Right renal pelvis (tissue), 4 donors: ENCODE results near the gene BTLA. TPM values are rescaled to one million over a fixed set of nuclear protein-coding genes. Genes with fewer than 3 reads are reported as not detected.
"Not testable (repeated sequence)": the region's sequence is repeated elsewhere in the genome, so short reads cannot be mapped to it uniquely, and the experiment has no call there.

Experiments
- DNase-seq, 4 donors: peaks; one replicate each; pipeline ENCODE4 v3.0.0-alpha.2; 2013; ENCODE audit warnings: low read depth in 4 of 4, low spot score in 3 of 4, missing footprints in 1 of 4
- polyA plus RNA-seq, 4 donors: library from polyadenylated mRNA; unstranded; fragments of 120-200 nt; gene quantifications; one replicate each; pipeline ENCODE4 v1.2.1, GENCODE V29; 2013; ENCODE audit not compliant: insufficient read length in 4 of 4

Gene BTLA, protein sequence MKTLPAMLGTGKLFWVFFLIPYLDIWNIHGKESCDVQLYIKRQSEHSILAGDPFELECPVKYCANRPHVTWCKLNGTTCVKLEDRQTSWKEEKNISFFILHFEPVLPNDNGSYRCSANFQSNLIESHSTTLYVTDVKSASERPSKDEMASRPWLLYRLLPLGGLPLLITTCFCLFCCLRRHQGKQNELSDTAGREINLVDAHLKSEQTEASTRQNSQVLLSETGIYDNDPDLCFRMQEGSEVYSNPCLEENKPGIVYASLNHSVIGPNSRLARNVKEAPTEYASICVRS
- under 1 TPM; 0.25 to 0.73 (median 0.37) TPM for polyA plus RNA-seq

DNA sequence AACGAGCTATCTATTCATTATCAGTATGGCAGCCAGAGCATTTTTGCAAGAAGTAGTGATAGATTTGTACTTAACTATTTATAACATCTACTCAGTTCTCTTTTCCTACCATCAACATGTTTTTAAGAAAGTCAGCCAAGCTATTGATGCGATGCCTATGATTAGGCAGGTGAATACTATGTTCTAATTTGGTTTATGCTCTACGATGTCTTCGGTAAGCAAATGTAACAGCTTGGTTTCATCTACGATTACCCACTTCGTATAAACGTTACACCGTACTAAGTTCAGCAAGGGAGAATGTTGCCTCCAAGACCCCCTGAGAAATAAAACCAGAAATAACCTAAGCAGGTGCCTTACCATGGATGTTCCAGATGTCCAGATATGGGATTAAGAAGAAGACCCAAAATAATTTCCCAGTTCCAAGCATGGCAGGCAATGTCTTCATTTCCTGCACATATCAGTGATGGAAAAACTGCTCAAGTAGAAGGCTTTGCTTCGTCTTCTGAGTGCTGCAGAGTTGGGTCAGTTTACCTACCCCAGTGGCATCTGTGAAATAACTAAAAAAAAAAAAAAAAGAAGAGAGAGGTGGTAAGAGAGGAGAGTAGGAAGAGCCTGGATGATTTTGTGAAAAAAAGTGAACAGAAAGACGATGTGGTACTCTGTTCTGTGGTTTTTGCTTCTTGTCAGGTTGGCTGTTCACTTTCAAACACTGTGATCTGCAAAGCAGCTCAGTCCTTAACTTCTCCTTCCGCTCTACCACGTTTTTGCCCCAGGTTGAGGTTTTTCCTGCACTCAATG, at the start of gene BTLA:
TSS of gene BTLA (minus strand) at position 559 of the 798 bp plus-strand sequence. CDS start at position 445, 114 bp downstream.
- no peak for DNase-seq

DNA sequence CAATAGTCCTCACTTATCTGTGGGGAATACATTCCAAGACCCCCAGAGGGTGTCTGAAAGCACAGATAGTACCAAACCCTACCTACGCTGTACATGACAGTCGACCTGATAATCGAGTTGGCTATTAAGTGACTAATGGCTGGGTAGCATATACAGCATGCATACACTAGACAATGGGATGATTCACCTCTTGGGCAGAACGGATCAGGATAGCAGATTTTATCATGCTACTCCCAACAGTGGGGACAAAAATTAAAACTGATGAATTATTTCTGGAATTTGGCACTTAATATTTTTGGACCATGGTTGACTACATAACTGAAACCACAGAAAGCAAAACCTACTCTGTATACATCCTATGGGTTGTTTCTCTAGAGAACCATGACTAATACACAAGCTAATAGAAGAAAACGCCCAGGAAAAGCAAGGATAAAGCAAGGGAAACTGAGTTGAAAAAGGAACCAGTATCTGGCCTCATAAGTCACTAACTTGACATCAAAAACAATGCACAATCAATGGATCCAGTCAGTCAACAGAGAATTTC, 47.0 kb upstream of the BTLA start:
- DNase-seq, result no peak

DNA sequence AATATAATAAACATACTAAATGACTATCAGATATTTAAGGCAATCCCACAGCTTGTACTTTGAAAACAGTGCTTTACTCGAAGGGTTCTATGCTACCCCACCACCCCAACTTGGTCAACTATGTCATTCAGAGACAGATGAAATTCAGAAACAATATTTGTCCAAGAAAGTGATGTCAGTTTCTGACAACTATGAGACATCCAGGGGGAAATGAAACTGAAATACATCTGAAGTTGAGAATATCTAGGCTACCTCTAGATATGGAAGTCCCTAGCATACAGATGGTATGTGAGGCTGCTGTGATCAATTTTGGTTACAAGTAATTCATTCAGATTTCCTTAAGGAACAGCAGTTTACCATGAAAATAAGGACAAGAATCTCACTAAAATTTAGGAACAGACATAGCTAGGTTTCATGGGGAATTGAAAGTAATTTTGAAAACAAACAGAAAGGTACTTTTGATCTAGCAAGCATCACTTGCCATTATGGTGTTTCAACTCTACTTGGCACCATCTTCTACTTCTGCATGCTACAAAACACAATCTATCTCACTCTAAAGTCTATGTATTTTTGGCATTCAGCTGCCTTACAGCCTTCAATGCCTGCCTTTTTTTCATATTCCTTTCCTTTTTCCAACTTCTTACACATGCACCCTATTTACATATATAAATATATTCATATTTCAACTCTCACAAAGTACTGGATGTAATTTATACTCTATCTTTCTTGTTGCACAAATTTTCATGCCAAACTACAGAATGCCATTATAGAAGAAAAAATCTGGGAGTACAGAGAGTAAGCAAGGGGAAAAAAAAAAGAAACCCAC, 40.8 kb upstream of the BTLA start:
- DNase-seq, result no peak

DNA sequence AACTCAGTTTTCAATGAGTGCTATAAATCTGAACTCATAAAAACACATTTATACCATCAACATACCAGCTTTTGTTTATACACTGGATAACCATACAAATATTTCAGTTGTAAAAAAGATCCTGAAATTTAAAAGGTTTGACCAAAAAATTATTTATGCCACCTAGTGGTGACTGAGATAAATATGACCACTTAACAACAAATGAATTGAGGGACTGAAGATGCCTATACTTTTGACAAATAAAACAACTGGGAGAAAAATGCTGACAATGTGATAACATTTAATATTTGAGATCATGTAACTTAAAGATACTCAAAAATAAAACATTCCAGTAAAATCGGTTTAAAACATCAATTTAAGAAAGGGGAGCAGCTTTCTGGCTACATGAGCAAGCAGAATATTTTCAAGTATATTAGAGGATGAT, 32.1 kb upstream of the BTLA start:
- DNase-seq, result no peak

DNA sequence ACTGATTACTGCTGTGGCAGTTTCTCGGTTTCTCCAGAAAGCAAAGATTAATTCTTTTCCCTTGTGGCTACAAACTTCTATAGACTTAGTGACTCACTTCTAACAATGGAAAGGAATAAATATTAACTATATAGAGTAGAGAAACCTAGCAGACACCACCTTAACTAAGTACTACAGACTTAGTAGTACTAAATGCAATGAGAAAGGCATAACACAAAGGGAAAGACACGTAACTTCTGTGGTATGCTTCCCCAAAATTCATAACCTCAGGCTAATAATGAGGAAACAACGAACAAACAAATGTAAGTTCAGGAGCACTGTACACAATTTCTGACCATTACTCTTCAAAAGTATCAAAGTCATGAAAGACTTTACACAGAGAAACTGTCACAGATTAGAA, 31.3 kb upstream of the BTLA start:
- no peak for DNase-seq

DNA sequence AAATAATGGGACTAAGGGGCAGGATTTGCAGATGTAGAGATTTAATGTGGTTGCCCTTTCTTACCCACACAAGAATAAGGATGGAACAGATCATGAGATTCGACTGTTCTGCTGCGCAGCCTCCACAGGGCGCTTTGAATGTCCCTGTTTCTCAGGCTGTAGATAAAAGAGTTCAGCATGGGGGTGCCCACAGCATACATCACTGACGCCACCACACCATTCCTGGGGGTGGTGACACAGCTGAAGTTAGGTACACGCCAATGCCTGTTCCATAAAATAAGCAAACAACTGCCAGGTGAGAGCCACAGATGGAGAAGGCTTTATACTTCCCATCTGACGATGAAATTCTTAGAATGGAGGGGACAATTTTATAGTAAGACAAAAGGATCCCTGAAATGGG, 24.9 kb upstream of the BTLA start:
- DNase-seq, result not testable (repeated sequence)

DNA sequence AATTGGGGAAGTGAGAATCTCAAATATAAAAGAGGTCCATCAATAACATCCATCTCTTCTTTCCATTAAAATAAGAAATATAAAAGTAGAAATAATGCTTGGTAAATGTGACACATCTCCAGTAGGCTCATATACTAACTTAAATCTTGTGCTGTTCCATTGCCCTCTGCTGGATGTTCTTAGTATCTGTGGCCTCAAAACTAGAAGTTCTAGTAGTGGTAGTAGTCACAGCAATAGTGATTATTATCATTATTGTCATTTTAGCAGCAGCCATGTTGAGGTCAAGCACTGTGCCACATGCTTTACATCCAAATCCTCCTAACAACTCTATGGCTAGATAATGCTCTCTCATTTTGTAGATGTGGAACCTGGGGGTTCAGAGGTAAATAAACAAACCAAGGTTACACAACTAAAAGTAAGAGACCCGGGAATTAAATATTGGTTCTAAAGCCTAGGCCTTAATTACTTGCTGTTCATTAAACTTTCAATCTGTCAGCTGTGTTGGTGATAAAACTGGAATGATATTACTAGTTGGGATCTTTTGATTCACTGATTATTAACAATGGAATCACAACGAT, 20.2 kb upstream of the BTLA start:
- peak; percentile 15 to 45 (median 36) for DNase-seq

DNA sequence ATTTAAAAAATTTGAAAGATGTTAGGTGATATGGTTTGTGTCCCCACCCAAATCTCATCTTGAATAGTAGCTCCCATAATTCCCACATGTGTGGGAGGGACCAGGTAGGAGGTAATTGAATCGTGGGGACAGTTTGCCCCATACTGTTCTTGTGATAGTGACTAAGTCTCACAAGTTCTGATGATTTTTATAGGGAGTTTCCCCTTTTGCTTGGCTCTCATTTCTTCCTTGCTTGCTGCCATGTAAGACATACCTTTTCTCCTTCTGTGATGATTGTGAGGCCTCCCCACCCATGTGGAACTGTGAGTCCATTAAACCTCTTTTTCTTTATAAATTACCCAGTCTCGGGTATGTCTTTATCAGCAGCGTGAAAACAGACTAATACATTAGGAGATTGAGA, 19.7 kb upstream of the BTLA start:
- DNase-seq, result not testable (repeated sequence)

DNA sequence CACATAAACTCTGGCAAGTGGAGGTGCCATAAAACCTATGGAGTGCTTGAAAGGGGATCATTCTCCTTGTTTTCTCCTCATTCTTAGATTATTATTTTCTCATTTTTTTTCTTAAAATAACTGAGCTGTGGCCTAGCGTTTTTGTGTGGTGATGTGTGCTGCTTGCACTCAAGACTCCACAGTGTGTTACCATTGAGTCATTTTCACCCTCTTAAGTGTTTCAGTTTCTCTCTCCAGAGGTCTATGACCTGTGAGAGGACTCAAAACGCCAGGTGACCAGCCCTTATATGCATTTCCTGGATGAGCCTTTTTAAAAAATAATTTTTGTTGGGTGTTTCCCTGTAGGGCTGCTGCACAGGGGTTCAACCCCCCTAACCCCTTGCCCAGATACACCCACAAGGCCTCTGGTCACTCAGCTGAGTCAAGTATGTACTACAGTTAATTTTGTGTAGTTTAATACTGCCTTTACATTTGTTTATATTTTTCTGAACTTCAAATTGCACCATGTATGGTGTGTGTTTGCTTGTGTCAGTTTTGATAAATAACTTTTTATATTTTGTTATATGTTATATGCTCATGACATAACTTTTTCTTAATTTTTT, 15.4 kb upstream of the BTLA start:
- no peak for DNase-seq

DNA sequence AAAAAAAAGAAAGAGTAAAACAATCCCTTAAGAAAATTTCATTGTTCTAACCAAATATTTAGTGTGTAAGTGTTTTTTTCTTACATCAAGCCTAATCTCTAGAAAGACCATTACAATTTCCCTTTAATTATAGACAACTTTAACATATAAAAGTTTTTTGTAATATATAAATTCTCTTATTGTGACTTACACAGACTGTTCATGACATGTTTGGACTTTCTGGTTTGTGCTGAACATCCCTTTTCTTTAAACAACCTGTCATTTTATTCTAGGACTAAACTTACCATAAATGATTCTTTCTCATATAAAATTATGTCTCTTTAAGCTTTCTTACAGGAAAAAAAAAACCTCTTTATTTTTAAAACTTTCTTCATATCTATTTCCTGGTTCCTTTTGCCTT, 13.0 kb upstream of the BTLA start:
- DNase-seq, result no peak

DNA sequence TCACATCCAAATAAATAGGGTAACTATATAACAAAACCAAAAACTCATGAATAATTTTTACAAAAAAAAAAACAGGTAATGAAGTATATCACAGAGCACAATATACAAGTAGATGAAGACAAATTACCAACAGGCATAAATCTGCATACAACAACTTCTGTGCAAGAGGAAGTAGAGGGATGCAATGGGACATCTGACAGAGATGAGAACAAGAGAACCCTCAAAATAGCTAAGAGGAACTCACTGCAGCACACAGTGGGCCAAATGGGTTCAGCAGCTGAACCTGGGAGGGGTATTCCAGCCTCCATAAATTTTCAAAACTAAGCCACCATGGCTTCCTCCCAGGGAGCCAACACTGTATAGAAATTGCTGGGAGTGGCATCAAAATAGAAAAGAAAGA, 9.6 kb upstream of the BTLA start:
- no peak for DNase-seq

DNA sequence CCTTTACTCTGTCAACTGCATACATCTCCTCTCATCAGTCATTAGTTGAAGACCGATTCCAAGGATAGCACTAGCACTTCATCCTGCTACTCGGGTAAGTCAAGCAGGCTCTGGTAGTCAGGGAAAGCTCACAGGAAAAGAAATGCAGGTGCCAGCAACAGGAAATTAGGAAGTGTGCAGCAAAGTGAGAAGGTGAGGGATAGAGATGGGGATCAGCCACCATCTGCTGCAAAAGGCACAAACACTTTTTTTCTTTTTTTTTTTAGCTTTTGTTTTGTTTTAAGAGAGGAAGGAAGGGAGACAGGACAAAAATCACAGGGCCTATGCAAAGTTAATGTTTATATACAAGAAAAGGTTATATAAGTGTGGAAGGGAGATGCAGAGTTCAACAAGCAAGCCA, 9.0 kb upstream of the BTLA start:
- DNase-seq, result no peak

DNA sequence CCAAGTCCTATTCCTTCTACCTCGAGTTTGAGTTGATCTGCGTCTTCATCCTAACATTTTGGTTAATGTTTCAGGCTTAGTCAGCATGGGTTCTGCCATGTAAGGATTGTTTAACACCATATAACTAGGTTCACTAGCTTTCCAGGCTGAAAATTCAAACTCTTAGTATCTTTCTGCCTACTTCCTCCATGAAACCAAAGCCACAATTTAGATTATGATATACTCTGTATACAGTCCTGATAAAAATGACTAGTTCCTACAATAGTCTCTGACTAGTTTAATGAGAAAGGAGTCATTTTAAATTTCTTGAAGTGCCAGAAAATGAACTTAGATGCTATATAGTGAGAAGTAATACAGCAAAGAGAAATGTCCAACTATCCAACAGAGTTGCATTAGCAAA, 6.6 kb upstream of the BTLA start:
- DNase-seq, result no peak

DNA sequence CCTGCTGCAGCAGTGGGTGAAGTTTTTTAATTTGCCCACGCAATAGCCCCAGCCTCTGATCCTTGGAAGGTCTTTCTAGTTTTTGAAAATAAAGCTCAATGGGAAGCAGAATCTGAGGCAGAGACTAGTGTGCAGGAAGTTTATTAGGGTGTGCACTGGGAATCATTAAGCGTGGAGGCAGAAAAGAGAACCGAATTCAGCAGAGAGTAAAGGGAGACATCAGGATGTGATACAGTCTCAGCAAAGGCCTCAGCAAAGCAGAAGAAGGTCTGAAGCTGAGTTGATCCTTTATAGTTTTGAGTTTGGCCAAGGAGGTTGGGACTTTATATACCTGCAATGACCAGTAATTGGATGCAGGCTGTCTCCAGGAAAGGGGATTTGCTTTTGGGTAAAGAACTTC, 4.9 kb upstream of the BTLA start:
- no peak for DNase-seq

DNA sequence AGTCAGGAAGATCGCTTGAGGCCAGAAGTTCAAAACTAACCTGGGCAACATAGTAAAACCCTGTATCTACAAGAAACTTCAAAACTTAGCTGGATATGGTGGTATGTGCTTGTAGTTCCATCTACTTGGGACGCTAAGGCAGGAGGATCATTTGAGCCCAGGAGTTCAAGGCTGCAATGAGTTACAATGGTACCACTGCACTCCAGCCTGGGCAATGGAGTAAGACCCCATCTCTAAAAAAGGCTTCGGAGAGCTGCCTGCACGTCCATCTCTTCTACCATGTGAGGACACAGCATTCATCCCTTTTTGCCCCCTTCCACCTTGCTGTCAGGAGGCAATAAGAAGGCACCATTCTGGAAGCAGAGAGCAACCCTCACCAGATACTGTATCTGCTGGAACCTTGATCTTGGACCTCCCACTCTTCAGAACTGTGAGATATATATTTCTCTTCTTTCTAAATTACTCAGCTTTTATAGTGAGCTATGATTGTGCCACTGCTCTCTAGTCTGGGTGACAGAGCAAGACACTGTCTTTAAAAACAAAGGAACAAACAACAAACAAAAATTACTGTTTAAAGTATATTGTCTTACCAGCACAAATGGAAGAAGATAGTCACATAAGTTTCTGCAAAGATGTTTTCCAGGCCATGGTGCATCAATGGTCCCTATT, 4.2 kb upstream of the BTLA start:
- DNase-seq, result no peak

DNA sequence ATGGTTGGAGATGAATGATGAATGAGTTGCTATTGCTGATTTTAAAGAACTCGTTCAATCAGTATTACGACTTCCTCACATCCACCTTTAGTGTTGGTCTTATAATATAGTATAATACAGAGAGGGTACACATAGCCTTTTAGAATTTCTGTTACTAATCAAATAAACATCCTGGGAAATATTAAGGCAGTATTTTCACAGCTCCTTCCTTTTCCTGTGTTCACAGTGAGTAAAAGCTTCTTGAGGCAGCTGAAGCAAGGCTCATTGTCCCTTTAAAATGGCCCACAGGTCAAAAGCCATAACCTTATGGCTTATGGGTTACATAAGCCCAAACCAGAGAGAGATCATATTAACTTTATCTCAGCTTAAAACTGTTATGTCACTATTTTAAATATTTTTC, 1.3 kb upstream of the BTLA start:
- DNase-seq, result no peak

DNA sequence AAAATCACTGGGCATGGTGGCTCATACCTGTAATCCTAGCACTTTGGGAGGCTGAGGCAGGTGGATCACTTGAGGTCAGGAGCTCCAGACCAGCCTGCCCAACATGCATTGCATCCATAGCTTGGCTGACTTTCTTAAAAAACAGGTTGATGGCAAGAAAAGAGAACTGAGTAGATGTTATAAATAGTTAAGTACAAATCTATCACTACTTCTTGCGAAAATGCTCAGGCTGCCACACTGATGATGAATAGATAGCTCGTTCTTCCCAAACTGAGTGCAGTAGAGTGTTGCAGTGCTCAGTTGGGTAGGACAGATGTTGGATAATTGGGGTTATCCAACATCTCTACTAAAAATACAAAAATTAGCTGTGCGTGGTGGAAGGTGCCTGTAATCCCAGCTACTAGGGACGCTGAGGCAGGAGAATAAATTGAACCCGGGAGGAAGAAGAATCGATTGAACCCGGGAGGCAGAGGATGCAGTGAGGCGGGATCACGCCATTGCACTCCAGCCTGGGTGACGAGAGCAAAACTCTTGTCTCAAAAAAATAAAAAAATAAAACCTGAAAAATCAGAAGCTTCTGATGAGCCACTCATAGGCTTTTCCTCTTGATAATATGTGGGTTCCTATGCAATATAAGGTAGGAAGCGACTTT, 1.2 kb downstream of the BTLA start:
- no peak for DNase-seq

DNA sequence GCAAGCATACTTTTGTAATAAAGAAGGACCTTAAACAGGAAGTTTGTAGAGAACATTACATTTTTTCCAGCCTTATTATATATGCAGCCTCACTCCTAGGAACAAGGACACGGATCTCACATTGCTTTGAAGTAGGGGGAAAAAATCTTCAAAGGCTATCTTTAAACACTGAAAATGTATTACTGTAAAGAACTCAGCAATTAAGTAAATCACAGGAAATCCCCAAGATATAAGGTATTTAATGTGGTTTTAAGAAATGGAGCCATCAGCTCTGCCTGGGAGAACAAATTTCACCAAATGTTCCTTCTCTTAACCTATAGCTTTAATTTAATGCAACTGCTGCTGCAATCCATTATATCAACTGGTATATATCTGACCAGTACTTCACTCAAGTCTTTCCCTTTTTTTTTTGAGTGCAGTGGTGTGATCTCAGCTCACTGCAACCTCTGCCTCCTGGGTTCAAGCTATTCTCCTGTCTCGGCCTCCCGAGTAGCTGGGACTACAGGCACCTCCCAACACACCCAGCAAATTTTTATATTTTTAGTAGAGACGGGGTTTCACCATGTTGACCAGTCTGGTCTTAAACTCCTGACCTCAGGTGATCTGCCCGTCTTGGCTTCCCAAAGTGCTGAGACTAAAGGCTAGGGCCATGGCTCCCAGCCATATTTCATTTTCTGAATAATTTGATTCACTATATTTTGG, 2.8 kb downstream of the BTLA start:
- DNase-seq, result no peak

DNA sequence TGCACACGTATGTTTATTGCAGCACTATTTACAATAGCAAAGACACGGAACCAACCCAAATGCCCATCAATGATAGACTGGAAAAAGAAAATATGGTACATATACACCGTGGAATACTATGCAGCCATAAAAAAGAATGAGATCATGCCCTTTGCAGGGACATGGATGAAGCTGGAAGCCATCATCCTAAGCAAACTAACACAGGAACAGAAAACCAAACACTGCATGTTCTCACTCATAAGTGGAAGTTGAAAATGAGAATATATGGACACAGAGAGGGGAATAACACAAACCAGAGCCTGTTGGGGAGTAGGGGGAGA, 4.9 kb downstream of the BTLA start:
- DNase-seq, result not testable (repeated sequence)
